Adipose tissue (tissue), 3 donors: Measurements from ENCODE around the gene HMCN2. TPM values are rescaled to one million over a fixed set of nuclear protein-coding genes. Genes with fewer than 3 reads are reported as not detected.

Source experiments
- H3K27ac ChIP-seq: one replicate; pipeline ENCODE4 v1.5.1; 2013; ENCODE audit warnings: low read depth, low read length
- WGBS, 3 donors: extraction: QIAGEN DNeasy Blood & Tissue Kit; methylation state at CpG; one replicate each; pipeline ENCODE4 v1.1.7; 2013; 5-methylcytosine and 5-hydroxymethylcytosine counted together
- polyA plus RNA-seq, 3 donors: library from polyadenylated mRNA; stranded (reverse); fragments of 200-250 nt; gene quantifications; one replicate each; pipeline ENCODE4 v1.2.3, GENCODE V29; 2013
- donor health status: healthy with polysubstance abuse.
- donor health status: Bipolar disorder and iron deficiency.
- donor health status: healthy.

Gene HMCN2
- polyA plus RNA-seq, 3 donors = 0.98 to 5.2 (median 2.6) TPM

GRCh38 chr9:130454096-130454811 lies 188.7 kb downstream of the HMCN2 start:
- 89 to 97% (median 94%) methylated on average over 10 of the region's 10 CpGs for WGBS, 3 donors
- no peak overlapping the region for H3K27ac ChIP-seq

GRCh38 chr9:130454812-130455325 lies 189.3 kb downstream of the HMCN2 start:
- no peak overlapping the region for H3K27ac ChIP-seq
- WGBS, 3 donors = 32 to 98% (median 35%) methylated on average over 3 of the region's 3 CpGs

GRCh38 chr9:130458027-130458803 lies 192.7 kb downstream of the HMCN2 start:
- H3K27ac ChIP-seq = no peak overlapping the region
- 89 to 96% (median 92%) methylated on average over 21 to 23 of the region's 23 CpGs for WGBS, 3 donors

- 70 to 88% (median 79%) methylated on average over 5 of the region's 5 CpGs for WGBS, 3 donors
- H3K27ac ChIP-seq = no peak overlapping the region
Measured at GRCh38 chr9:130458804-130459067, 193.2 kb downstream of the HMCN2 start.

GRCh38 chr9:130459151-130459550 lies 193.6 kb downstream of the HMCN2 start:
- 70 to 78% (median 73%) methylated on average over 8 of the region's 8 CpGs for WGBS, 3 donors
- no peak overlapping the region for H3K27ac ChIP-seq

- H3K27ac ChIP-seq = no peak overlapping the region
- WGBS, 3 donors = 79 to 88% (median 83%) methylated on average over 11 of the region's 11 CpGs
Measured at GRCh38 chr9:130459941-130460669, 194.5 kb downstream of the HMCN2 start.

- 18 to 23% (median 21%) methylated on average over 21 to 22 of the region's 22 CpGs for whole genome bisulfite sequencing, 3 donors
- no peak overlapping the region for H3K27ac ChIP-seq
Measured at GRCh38 chr9:130461218-130461630, 195.7 kb downstream of the HMCN2 start.

- WGBS, 3 donors = 81 to 87% (median 83%) methylated on average over 11 of the region's 11 CpGs
- no peak overlapping the region for H3K27ac ChIP-seq
Measured at GRCh38 chr9:130461731-130462130, 196.2 kb downstream of the HMCN2 start.

GRCh38 chr9:130462685-130463540 lies 197.4 kb downstream of the HMCN2 start:
- H3K27ac ChIP-seq = no peak overlapping the region
- WGBS, 3 donors = 84 to 91% (median 85%) methylated on average over 27 of the region's 27 CpGs

GRCh38 chr9:130463763-130464745 lies 198.5 kb downstream of the HMCN2 start:
- H3K27ac ChIP-seq = no peak overlapping the region
- WGBS, 3 donors = 84 to 88% (median 86%) methylated on average over 22 of the region's 22 CpGs

GRCh38 chr9:130465383-130466096 lies 200.0 kb downstream of the HMCN2 start:
- no peak overlapping the region for H3K27ac ChIP-seq
- 78 to 82% (median 81%) methylated on average over 16 of the region's 16 CpGs for WGBS, 3 donors

GRCh38 chr9:130466537-130467217 lies 201.1 kb downstream of the HMCN2 start:
- WGBS, 3 donors = 67 to 78% (median 71%) methylated on average over 20 of the region's 20 CpGs

GRCh38 chr9:130467316-130467715 lies 201.8 kb downstream of the HMCN2 start:
- H3K27ac ChIP-seq = no peak overlapping the region
- 43 to 62% (median 50%) methylated on average over 13 of the region's 13 CpGs for WGBS, 3 donors

More at GRCh38 chr9:130466537-130467217, 201.1 kb downstream of the HMCN2 start:
- H3K27ac ChIP-seq = no peak overlapping the region

- H3K27ac ChIP-seq = no peak overlapping the region
- WGBS, 3 donors = 50 to 78% (median 55%) methylated on average over 4 of the region's 4 CpGs
Measured at GRCh38 chr9:130468566-130468965, 203.0 kb downstream of the HMCN2 start.

- no peak overlapping the region for H3K27ac ChIP-seq
- 92 to 94% (median 93%) methylated on average over 10 of the region's 10 CpGs for WGBS, 3 donors
Measured at GRCh38 chr9:130470269-130470668, 204.7 kb downstream of the HMCN2 start.

- no peak overlapping the region for H3K27ac ChIP-seq
- WGBS, 3 donors = 86 to 90% (median 89%) methylated on average over 12 of the region's 12 CpGs
Measured at GRCh38 chr9:130470950-130471349, 205.4 kb downstream of the HMCN2 start.
